Measurements from ENCODE around the gene PAWR. TPM values are rescaled to one million over a fixed set of nuclear protein-coding genes. Genes with fewer than 3 reads are reported as not detected.
"Not testable (repeated sequence)": the region's sequence is repeated elsewhere in the genome, so short reads cannot be mapped to it uniquely, and the experiment has no call there.

PAWR gene
- total RNA-seq, 4 donors from 2014 or later: 44.3 to 67.3 (median 48.5) TPM

- Histone ChIP-seq H3K9me3 (no peaks in the 10 kb centered on the region), H3K4me1 (peaks cover 0 to 19% (median 10%) of the 10 kb centered on the region in 3 donors), H3K4me3 (no peak overlapping the region), H3K27ac (peak overlapping the region in 1 of 4 donors; percentile 15), H3K27me3 (no peaks in the 10 kb centered on the region), H3K36me3 (no peaks in the 10 kb centered on the region)
- DNase-seq: no peak
- intact Hi-C loops (cut with DNase I): no loop called here
- no peak for TF ChIP-seq POLR2A (IDR thresholded peaks at IDR 0.05)
- TF ChIP-seq CTCF (IDR thresholded peaks at IDR 0.05): no peak
Observed at GRCh38 chr12:79635676-79636075, 55.1 kb downstream of the PAWR start.

DNA sequence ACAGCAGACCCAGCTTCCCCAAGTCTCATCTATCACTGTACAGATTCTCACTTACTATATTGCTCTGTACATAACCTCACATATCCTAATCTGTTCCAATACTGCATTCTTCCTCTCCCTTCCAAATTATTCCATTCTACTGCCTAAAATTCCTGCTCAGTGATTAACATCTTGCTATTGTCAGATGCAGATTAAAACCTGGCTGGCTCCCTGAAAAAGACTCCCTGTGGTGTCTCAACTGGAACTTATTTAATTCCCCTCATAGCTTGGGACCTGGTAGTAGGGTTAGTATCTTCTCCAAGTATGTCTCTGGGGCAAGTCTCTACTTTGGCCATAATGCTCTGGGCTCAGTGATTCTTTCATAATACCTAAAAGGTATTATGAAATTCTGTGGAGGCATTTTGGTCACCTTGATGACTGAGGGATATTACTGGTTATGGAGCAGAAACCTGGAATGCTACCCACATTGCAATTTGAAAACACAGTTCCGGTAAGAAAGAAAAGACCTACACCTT lies 55.8 kb downstream of the PAWR start:
- TF ChIP-seq CTCF (IDR thresholded peaks at IDR 0.05) (no peak), POLR2A (IDR thresholded peaks at IDR 0.05) (no peak)
- intact Hi-C loops (cut with DNase I): no loop called here
- Histone ChIP-seq H3K36me3 (no peaks in the 10 kb centered on the region), H3K27ac (peak overlapping the region in 1 of 4 donors; percentile 15), H3K4me1 (peaks cover 0 to 19% (median 10%) of the 10 kb centered on the region in 3 donors), H3K27me3 (no peaks in the 10 kb centered on the region), H3K9me3 (no peaks in the 10 kb centered on the region), H3K4me3 (no peak overlapping the region)
- 39 to 46% methylated on average over 1 of the region's 1 CpG for WGBS, 2 donors
- DNase-seq: no peak

- Histone ChIP-seq H3K4me3 (no peak overlapping the region), H3K9me3 (no peaks in the 10 kb centered on the region), H3K27ac (no peak overlapping the region), H3K36me3 (no peaks in the 10 kb centered on the region), H3K4me1 (peaks cover 0 to 2% (median 0%) of the 10 kb centered on the region in 3 donors), H3K27me3 (no peaks in the 10 kb centered on the region)
- intact Hi-C loops (cut with DNase I): no loop called here
- WGBS, 2 donors: 90 to 94% methylated on average over 2 of the region's 2 CpGs
- TF ChIP-seq POLR2A (IDR thresholded peaks at IDR 0.05) (no peak), CTCF (IDR thresholded peaks at IDR 0.05) (no peak)
- DNase-seq: no peak
Observed at GRCh38 chr12:79629561-79629960, 61.2 kb downstream of the PAWR start.

DNA sequence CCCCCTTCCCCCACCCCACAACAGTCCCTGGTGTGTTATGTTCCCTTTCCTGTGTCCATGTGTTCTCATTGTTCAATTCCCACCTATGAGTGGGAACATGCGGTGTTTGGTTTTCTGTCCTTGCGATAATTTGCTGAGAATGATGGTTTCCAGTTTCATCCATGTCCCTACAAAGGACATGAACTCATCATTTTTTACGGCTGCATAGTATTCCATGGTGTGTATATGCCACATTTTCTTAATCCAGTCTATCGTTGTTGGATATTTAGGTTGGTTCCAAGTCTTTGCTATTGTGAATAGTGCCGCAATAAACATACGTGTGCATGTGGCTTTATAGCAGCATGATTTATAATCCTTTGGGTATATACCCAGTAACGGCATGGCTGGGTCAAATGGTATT lies 64.0 kb downstream of the PAWR start:
- intact Hi-C loops (cut with DNase I); H3K4me1 ChIP-seq; H3K27me3 ChIP-seq; H3K4me3 ChIP-seq; H3K9me3 ChIP-seq; DNase-seq; H3K36me3 ChIP-seq; H3K27ac ChIP-seq: not testable (repeated sequence)
- 98 to 99% methylated on average over 7 of the region's 7 CpGs for WGBS, 2 donors

DNA sequence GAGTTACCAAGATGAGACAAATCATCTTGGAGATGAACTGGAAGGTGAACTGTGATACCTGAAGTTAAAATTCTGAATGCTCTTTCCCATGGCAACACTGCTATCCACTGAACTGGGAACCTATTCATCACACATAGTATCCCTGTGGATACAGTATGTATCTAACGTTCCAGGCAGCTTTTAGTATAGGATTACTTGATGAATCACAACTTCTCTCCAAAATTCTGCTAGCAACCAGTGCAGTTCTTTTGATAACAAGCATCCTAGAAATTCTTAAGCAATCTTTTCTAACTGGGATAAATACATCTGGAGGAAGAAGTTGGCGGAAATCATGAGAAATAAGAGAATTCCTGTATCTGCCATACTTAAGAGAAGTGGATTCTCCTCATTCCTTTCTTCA lies 66.4 kb downstream of the PAWR start:
- DNase-seq: no peak
- intact Hi-C loops (cut with DNase I): no loop called here
- no peak overlapping the region for H3K27ac ChIP-seq
- no peak for TF ChIP-seq POLR2A (IDR thresholded peaks at IDR 0.05)
- no peak for TF ChIP-seq CTCF (IDR thresholded peaks at IDR 0.05)
- H3K4me1 ChIP-seq: no peaks in the 10 kb centered on the region
- no peaks in the 10 kb centered on the region for H3K27me3 ChIP-seq
- no peaks in the 10 kb centered on the region for H3K9me3 ChIP-seq
- WGBS, 2 donors: 62 to 65% methylated on average over 2 of the region's 2 CpGs
- H3K4me3 ChIP-seq: no peak overlapping the region
- peaks cover 0 to 10% (median 0%) of the 10 kb centered on the region in 3 donors for H3K36me3 ChIP-seq
